Stimulated activated CD8-positive, alpha-beta memory T cell treated with anti-CD3 and anti-CD28 coated beads, Interleukin-2, amount 100 ng/mL, for 48 hours (primary cell): ENCODE data around the gene RUVBL2.

Source experiments
- DNase-seq, 2 donors: peaks; one replicate each; pipeline ENCODE4 v3.0.0-alpha.2; 2020; ENCODE audit warnings: low read depth in 2 of 2

The RUVBL2 gene

DNA sequence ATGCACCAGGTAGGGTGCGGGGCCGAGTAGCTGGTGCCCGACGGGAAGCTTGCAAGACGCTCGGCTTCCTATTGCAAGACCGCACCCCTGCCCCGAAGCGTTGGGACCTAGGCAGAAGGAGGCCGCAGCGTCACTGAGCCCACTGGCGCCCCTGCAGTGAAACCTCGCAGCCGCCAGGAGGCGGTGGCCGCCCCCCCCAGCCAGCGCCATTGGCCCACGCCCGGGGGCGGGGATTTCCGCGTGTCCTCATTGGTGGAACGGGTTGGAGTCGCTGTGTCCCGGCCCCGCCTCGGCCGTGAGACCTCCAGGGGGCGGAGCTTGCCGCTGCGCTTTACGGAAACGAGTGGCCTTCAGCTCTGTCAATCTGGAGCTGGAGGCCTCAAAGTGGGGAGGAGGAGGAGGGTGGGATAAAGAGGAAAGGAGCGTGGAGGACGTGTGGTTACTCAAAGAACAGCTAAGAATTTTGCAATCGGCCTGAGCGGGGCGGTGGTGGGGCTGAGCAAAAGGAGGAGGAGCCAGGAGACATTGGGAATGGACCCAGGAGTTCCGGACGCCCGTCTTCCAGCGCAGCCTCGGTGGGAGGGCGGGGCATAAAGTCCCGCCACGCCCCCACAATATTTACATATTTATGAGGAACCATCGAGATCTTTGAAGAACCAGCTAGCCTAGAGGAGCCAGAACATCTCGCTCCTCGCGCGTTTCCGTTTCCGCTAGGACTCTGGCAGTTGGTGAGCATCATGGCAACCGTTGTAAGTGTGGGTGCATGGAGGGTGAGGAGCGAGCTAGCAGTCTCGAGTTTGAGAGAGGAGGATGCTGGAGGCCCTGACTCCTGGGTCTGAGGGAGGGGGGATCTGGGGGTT is at the start of gene RUVBL2, which contains the start of gene GYS1:
Gene RUVBL2, plus strand, starts transcription at position 713 of the 860 bp plus-strand sequence. Its CDS starts 25 bp downstream, at position 738.
Gene GYS1, minus strand, starts transcription at position 135 of the 860 bp plus-strand sequence. CDS start 197 bp downstream, outside the sequence.
- peak; percentile 98 to 99 for DNase-seq

GRCh38 chr19:48945415-48945814 is 48.3 kb upstream of the RUVBL2 start:
- DNase-seq: no peak

GRCh38 chr19:48945817-48946216 is 47.9 kb upstream of the RUVBL2 start:
- DNase-seq: no peak

GRCh38 chr19:48946463-48947257 is 47.0 kb upstream of the RUVBL2 start:
- no peak for DNase-seq

- DNase-seq: no peak
Observed at GRCh38 chr19:48947258-48947542, 46.5 kb upstream of the RUVBL2 start.

- DNase-seq: no peak
Observed at GRCh38 chr19:48950159-48950558, 43.5 kb upstream of the RUVBL2 start.

DNA sequence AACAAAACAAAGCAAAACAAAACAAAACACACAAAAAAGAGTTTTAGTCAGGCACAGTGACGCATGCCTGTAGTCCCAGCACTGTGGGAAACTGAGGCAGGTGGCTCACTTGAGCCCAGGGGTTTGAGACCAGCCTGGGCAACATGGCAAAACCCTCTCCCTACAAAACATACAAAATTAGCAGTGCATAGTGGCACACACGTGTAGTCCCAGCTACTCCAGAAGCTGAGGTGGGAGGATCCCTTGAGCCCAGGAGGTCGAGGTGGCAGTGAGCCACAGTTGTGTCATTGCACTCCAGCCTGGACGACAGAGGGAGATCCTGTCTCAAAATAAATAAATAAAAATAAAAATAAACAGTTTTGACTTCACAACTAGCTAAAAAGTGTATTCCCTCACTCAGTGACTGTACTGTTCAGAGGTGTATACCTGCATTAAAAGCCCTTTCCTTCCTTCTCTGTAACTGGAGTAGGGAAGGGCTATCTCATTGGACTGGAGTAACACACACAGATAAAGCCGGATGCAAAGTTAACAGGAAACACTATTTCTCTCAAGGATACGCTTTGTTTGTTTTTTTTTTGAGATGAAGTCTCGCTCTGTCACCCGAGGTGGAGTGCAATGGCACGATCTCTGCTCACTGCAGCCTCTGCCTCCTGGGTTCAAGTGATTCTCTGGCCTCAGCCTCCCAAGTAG is 42.7 kb upstream of the RUVBL2 start:
- no peak for DNase-seq

GRCh38 chr19:48953141-48953540 is 40.5 kb upstream of the RUVBL2 start:
- DNase-seq: no peak

GRCh38 chr19:48953990-48954594 is 39.6 kb upstream of the RUVBL2 start:
- no peak for DNase-seq

GRCh38 chr19:48954595-48955307 is 38.9 kb upstream of the RUVBL2 start, which contains the start of gene BAX:
TSS of gene BAX (plus strand) at chr19:48954875. CDS start at chr19:48954929, 54 bp downstream.
- DNase-seq: peak; percentile 95 to 97

GRCh38 chr19:48955308-48955958 is 38.3 kb upstream of the RUVBL2 start:
- DNase-seq: no peak

DNA sequence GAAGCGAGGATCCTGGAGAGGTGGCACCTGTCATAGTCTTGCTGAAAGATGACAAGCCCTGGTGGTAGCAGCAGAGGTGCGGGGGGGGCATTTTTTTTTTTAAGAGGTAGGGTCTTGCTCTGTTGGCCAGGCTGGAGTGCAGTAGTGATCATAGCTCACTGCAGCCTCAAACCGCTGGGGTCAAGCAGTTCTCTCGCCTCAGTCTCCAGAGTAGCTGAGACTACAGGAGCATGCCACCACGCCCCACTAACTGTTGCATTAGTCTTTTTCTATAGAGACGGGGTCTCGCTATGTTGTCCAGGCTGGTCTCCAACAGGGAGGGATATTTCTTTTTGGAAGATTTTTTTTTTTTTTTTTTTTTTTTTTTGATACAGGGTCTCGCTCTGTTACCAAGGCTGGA is 35.7 kb upstream of the RUVBL2 start:
- no peak for DNase-seq

DNA sequence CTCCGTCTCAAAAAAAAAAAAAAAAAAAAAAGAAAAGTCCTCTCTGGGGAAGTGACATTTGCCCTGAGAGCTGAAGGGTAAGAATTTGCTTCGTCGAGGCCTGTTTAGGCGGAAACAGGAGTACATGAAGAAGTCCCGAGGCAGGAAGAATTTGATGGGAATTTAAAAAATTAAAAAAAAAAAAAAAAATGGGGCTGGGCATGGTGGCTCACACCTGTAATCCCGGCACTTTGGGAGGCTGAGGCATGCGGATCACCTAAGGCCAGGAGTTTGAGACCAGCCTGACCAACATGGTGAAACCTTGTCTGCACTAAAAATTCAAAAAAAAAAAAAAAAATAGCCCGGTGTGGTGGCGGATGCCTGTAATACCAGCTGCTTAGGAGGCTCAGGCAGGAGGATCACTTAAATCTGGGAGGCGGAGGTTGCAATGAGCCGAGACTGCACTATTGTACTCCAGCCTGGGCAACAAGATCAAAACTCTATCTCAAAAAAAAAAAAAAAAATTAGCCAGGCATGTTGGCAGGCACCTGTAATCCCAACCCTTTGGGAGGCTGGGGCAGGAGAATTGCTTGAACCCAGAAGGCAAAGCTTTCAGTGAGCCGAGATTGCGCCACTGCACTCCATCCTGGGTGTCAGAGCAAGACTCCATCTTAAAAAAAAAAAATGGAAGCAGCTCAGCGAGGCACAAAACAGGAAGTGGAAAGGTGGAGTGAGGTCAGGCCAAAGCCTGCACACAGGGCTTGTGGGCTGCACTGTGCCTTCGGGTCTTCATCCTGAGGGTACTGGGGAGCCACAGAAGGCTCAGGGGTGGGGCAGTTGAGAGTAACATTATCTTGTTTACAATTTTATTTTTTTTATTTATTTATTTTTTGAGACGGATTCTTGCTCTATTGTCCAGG is 34.1 kb upstream of the RUVBL2 start:
- no peak for DNase-seq

GRCh38 chr19:48961051-48961649 is 32.5 kb upstream of the RUVBL2 start:
- no peak for DNase-seq

- DNase-seq: no peak
Observed at GRCh38 chr19:48961673-48962028, 32.0 kb upstream of the RUVBL2 start.

DNA sequence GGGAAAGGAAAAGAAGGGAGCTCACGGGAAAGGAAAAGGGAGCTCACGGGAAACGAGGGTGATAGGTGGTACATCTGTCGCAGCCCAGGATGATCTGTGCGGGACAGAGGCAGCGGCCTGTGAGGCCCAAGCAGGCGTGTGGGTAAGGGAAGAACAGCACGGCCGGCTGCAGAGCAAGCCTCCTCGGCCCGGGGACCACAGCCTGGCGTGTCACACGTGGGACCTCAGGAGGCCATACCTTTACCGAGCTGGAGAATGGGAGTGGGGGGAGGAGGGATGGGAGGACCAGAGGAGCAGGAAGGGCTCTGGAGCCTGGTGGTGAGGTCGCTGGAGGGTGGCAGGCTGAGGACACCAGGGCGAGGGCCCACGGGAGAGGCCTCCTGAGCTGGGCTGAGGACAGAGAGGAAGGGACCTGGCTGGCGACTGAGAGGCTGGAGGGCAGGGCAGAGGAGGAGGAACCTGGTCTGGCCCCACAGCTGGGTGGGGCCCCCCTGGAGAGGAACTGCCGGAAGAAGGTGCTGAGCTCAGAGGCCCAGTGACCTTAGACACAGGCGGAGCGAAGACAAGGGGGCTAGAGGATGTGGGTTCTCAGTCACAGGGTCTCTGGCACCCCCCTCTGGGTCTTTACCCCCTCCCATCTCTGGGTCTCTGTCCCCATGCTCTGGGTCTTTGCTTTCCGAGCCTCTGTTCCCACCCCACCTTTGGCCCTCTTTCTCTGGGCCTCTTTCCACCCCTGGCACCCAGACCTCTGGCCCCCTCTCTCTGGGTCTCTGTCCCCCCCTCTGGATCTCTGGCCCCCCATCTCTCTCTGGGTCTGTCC is 31.4 kb upstream of the RUVBL2 start:
- no peak for DNase-seq

DNA sequence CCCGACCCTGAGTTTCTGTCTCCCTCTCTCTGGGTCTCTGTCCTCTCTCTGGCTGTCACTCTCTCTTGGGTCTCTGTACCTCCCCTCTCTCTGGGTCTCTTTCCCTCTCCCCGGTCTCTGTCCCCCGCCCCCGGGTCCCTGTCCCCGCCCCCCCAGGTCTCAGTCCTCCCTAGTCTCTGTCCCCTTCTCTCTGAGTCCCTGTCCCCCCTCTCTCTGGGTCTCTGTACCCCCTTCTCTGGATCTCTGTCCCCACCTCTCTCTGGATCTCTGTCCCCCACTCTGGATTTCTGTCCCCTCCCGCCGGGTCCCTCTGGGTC is 30.9 kb upstream of the RUVBL2 start:
- DNase-seq: no peak

GRCh38 chr19:48963371-48964204 is 30.1 kb upstream of the RUVBL2 start:
- DNase-seq: peak; percentile 77
